Erythroblast (primary cell): ENCODE results near the gene GABRB2.

Experiments used
- GATA1 ChIP-seq: IDR thresholded peaks from 2 replicates; pipeline ENCODE4 v1.6.1; 2011; ENCODE audit warnings: low read depth, mild to moderate bottlenecking, control low read depth, low read length, moderate library complexity
- POLR2A ChIP-seq: IDR thresholded peaks from 2 replicates; pipeline ENCODE4 v1.6.1; 2011; ENCODE audit warnings: mild to moderate bottlenecking, low read length

DNA sequence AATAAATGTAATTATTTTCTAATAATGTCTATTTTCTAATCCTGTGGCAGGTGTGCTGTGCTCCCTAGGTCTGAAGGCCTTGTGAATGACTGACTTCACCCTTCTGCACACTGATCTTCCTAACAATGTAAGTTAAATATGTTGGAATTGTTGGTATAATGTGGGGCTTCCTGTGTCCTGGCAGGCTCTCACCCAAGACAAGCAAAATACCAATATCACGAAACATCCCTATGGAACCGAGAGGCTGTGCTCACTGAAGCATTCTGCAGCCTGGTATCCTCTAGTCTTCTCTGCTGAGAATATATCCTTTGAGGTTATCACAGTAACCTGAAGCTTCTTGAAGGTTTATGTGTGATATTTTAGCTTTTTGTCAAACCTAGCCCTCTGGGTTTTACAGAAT is 159.4 kb downstream of the GABRB2 start:
- TF ChIP-seq POLR2A (no peak), GATA1 (no peak)
